ENCODE measurements around the gene AHCYL2. TPM values are rescaled to one million over a fixed set of nuclear protein-coding genes. Genes with fewer than 3 reads are reported as not detected.
A peak's percentile ranks its signal among the peaks of the same experiment; 100 is the strongest.

The AHCYL2 gene
- polyA plus RNA-seq, 3 donors: 10.7 to 14.6 (median 12.1) TPM

DNA sequence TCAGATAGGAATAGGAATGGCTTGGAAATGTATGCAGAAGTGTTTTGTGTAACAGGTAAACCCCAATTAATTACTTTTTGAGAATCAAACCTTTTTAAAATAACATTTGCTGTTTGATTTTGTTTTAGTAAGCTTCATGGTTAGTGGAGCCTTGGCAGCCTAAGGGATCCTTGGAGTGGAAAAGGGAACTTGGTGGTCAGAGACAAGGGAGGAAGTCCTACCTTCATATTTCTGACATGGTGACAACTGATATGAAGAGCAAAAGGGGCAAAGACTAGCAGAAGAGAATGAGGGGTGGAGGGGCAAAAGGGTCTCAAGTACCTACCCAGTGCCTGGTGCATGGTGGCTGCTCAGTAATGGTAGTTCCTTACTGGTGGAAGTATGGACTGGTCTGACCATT, 32.3 kb downstream of the AHCYL2 start:
- H3K79me2 ChIP-seq (ENCODE audit: insufficient read depth, low read length): peaks cover 6% of the 10 kb centered on the region
- no peak overlapping the region for H3K27ac Mint-ChIP-seq
- no peak overlapping the region for H2AFZ ChIP-seq (ENCODE audit: insufficient read depth, low read depth, low read length, poor library complexity, severe bottlenecking)

DNA sequence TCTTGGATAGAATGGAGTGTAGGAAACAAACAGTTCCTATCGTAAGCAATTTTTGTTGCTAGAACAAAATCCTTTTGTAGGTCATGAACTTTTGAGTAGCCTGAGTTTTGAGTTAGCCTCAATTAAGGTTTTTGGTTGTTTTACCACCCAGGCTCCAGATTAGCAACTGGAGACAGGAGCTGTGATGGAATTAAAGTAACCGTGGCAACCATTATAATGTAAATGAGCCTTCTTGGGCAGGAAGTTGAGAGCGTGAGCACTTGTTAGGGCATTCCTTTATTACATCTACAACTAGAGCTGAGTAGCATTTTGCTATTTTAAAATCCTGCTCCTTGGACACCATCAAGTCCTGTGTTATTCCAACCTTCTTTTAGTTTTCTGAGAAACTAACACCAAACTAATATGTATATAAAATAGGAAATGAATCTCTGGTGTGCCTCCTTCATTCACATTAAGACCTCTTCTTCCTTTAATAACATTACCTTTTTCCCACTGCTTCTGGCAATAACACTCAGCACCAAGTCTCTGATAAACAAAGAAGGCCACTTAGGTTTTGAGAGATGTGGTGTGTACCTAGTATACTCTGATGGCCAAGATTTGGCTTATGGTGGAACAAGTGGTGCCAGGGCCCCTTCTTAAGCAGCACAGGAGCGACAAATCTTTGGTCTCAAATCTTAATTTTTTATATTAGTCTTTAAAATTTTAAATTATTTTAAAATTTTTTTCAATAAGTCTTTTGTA, 34.0 kb downstream of the AHCYL2 start:
- Mint-ChIP-seq H3K27ac (peak overlapping the region in 4 of 7 donors; percentile 42 to 73 (median 56)), H3K36me3 (no peaks in the 10 kb centered on the region), H3K27me3 (ENCODE audit: low read depth in 3 of 3) (no peaks in the 10 kb centered on the region), H3K4me1 (peaks cover 49% of the 10 kb centered on the region), H3K4me3 (no peak overlapping the region), H3K9me3 (no peaks in the 10 kb centered on the region)
- Histone ChIP-seq H3K9me3 (replicated peaks in 1 of 2; ENCODE audit: control insufficient read depth in 1 of 2, insufficient read depth in 1 of 2, low read length in 2 of 2) (no peaks in the 10 kb centered on the region), H3K79me2 (ENCODE audit: insufficient read depth, low read length) (peaks cover 6% of the 10 kb centered on the region), H4K20me1 (ENCODE audit: insufficient read depth, low read length) (no peaks in the 10 kb centered on the region), H3K27me3 (ENCODE audit: control insufficient read depth in 2 of 2, insufficient read depth in 2 of 2, low read length in 2 of 2) (no peaks in the 10 kb centered on the region), H3K36me3 (replicated peaks in 1 of 2; ENCODE audit: control insufficient read depth in 1 of 2, insufficient read depth in 2 of 2, low read length in 2 of 2) (no peaks in the 10 kb centered on the region), H3K4me2 (replicated peaks; ENCODE audit: extremely low read depth, low read length, poor library complexity, severe bottlenecking) (no peak overlapping the region), H3K4me1 (ENCODE audit: control insufficient read depth in 1 of 2, insufficient read depth in 2 of 2, low read length in 2 of 2) (peaks cover 23 to 31% of the 10 kb centered on the region in 2 donors), H3K9ac (ENCODE audit: insufficient read depth, low read length, poor library complexity, severe bottlenecking) (no peak overlapping the region), H2AFZ (ENCODE audit: insufficient read depth, low read depth, low read length, poor library complexity, severe bottlenecking) (no peak overlapping the region), H3K27ac (ENCODE audit: low read depth in 1 of 2, low read length in 2 of 2) (peak overlapping the region in 1 of 2 donors; percentile 65), H3K4me3 (replicated peaks in 1 of 3; ENCODE audit: low read depth in 2 of 3, low read length in 3 of 3) (no peak overlapping the region)
- WGBS (ENCODE audit: insufficient coverage): no CpG with 5 or more reads among the region's 4 CpGs
- DNase-seq: peak in 1 of 3 donors; percentile 21
- intact Hi-C loops (cut with micrococcal nuclease): no loop called here
- TF ChIP-seq, protein P1, sequence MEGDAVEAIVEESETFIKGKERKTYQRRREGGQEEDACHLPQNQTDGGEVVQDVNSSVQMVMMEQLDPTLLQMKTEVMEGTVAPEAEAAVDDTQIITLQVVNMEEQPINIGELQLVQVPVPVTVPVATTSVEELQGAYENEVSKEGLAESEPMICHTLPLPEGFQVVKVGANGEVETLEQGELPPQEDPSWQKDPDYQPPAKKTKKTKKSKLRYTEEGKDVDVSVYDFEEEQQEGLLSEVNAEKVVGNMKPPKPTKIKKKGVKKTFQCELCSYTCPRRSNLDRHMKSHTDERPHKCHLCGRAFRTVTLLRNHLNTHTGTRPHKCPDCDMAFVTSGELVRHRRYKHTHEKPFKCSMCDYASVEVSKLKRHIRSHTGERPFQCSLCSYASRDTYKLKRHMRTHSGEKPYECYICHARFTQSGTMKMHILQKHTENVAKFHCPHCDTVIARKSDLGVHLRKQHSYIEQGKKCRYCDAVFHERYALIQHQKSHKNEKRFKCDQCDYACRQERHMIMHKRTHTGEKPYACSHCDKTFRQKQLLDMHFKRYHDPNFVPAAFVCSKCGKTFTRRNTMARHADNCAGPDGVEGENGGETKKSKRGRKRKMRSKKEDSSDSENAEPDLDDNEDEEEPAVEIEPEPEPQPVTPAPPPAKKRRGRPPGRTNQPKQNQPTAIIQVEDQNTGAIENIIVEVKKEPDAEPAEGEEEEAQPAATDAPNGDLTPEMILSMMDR (IDR thresholded peaks at IDR 0.05): no peak

More for the DNA sequence above, 32.3 kb downstream of the AHCYL2 start:
- no peaks in the 10 kb centered on the region for H3K9me3 Mint-ChIP-seq
- TF ChIP-seq, protein P1 (IDR thresholded peaks at IDR 0.05): no peak
- peaks cover 39% of the 10 kb centered on the region for H3K4me1 Mint-ChIP-seq
- intact Hi-C loops (cut with micrococcal nuclease): no loop called here
- no peaks in the 10 kb centered on the region for H3K36me3 ChIP-seq (replicated peaks in 1 of 2; ENCODE audit: control insufficient read depth in 1 of 2, insufficient read depth in 2 of 2, low read length in 2 of 2)
- H3K4me3 ChIP-seq (replicated peaks in 1 of 3; ENCODE audit: low read depth in 2 of 3, low read length in 3 of 3): no peak overlapping the region
- no peak overlapping the region for H3K27ac ChIP-seq (ENCODE audit: low read depth in 1 of 2, low read length in 2 of 2)
- H3K27me3 Mint-ChIP-seq (ENCODE audit: low read depth in 3 of 3): no peaks in the 10 kb centered on the region
- no peaks in the 10 kb centered on the region for H4K20me1 ChIP-seq (ENCODE audit: insufficient read depth, low read length)
- no peak overlapping the region for H3K4me3 Mint-ChIP-seq
- DNase-seq: peak in 2 of 3 donors; percentile 23 to 30
- H3K4me2 ChIP-seq (replicated peaks; ENCODE audit: extremely low read depth, low read length, poor library complexity, severe bottlenecking): no peak overlapping the region
- H3K9me3 ChIP-seq (replicated peaks in 1 of 2; ENCODE audit: control insufficient read depth in 1 of 2, insufficient read depth in 1 of 2, low read length in 2 of 2): no peaks in the 10 kb centered on the region
- H3K36me3 Mint-ChIP-seq: no peaks in the 10 kb centered on the region
- no peak overlapping the region for H3K9ac ChIP-seq (ENCODE audit: insufficient read depth, low read length, poor library complexity, severe bottlenecking)
- H3K27me3 ChIP-seq (ENCODE audit: control insufficient read depth in 2 of 2, insufficient read depth in 2 of 2, low read length in 2 of 2): no peaks in the 10 kb centered on the region
- H3K4me1 ChIP-seq (ENCODE audit: control insufficient read depth in 1 of 2, insufficient read depth in 2 of 2, low read length in 2 of 2): peaks cover 17 to 28% of the 10 kb centered on the region in 2 donors
